B cell (primary cell): ENCODE measurements around the gene GLB1L.

Experiments used
- CTCF ChIP-seq: fragments of 200-600 bp; IDR thresholded peaks from one replicate; pipeline ENCODE4 v1.8.0; 2022; ENCODE audit warnings: antibody characterized with exemption, mild to moderate bottlenecking
- EZH2 ChIP-seq: IDR thresholded peaks from 2 replicates; pipeline ENCODE4 v1.6.1; 2012; ENCODE audit warnings: borderline replicate concordance, low read depth, mild to moderate bottlenecking, moderate library complexity, low read length; ENCODE audit not compliant: insufficient read depth, poor library complexity, severe bottlenecking

- TF ChIP-seq CTCF (no peak), EZH2 (no peak)
These were observed 26.2 kb downstream of the GLB1L start, which contains the start of gene ABCB6 for GRCh38 chr2:219218732-219219701.
